ENCODE results near the gene AK2. TPM values are rescaled to one million over a fixed set of nuclear protein-coding genes. Genes with fewer than 3 reads are reported as not detected.

The AK2 gene
- total and polyA plus RNA-seq, 2 donors (not counting 1 experiment from before 2014, with no cell fraction given), result 62.6 to 141 TPM

- H3K79me2 ChIP-seq (ENCODE audit: control insufficient read depth, insufficient read depth, low read length), result no peaks in the 10 kb centered on the region
- no peak overlapping the region for H3K27ac ChIP-seq (ENCODE audit: insufficient read depth, low read length)
- peak in 1 of 2 donors; percentile 79 for DNase-seq (ENCODE audit: low read depth in 2 of 2)
- H3K9me3 ChIP-seq (ENCODE audit: control insufficient read depth, insufficient read depth, low read depth, low read length), result no peaks in the 10 kb centered on the region
- H3K9ac ChIP-seq (ENCODE audit: insufficient read depth, low read length), result no peak overlapping the region
- H3K4me3 ChIP-seq (replicated peaks in 1 of 4; ENCODE audit: control extremely low read depth in 1 of 4, insufficient read depth in 1 of 4, low read depth in 3 of 4, low read length in 4 of 4), result no peak overlapping the region
- H2AFZ ChIP-seq (ENCODE audit: low read length), result no peak overlapping the region
- no peaks in the 10 kb centered on the region for H4K20me1 ChIP-seq (ENCODE audit: control insufficient read depth, extremely low read depth, insufficient read depth, low read length)
- TF ChIP-seq EZH2 (IDR thresholded peaks at IDR 0.05; ENCODE audit: low read length, missing control alignments) (no peak), CTCF (conservative IDR thresholded peaks at IDR 0.05 in 1 of 2, IDR thresholded peaks at IDR 0.05 in 1 of 2; ENCODE audit: low read depth in 1 of 2, low read length in 2 of 2) (no peak)
- no peaks in the 10 kb centered on the region for H3K27me3 ChIP-seq (ENCODE audit: control insufficient read depth, insufficient read depth, low read length)
- H3K36me3 ChIP-seq (ENCODE audit: control insufficient read depth, insufficient read depth, low read length), result no peaks in the 10 kb centered on the region
- no peak overlapping the region for H3K4me2 ChIP-seq (ENCODE audit: extremely low read depth, insufficient read depth, low read length)
- peaks cover 2% of the 10 kb centered on the region for H3K4me1 ChIP-seq (ENCODE audit: control insufficient read depth, extremely low read depth, insufficient read depth, low read length)
Measured at GRCh38 chr1:33049371-33049770, 12.7 kb upstream of the AK2 start.

GRCh38 chr1:33048426-33048825 is 11.7 kb upstream of the AK2 start:
- Histone ChIP-seq H3K4me2 (ENCODE audit: extremely low read depth, insufficient read depth, low read length) (no peak overlapping the region), H2AFZ (ENCODE audit: low read length) (no peak overlapping the region), H3K9ac (ENCODE audit: insufficient read depth, low read length) (no peak overlapping the region), H3K9me3 (ENCODE audit: control insufficient read depth, insufficient read depth, low read depth, low read length) (no peaks in the 10 kb centered on the region), H3K27ac (ENCODE audit: insufficient read depth, low read length) (no peak overlapping the region), H4K20me1 (ENCODE audit: control insufficient read depth, extremely low read depth, insufficient read depth, low read length) (no peaks in the 10 kb centered on the region), H3K4me1 (ENCODE audit: control insufficient read depth, extremely low read depth, insufficient read depth, low read length) (peaks cover 2% of the 10 kb centered on the region), H3K79me2 (ENCODE audit: control insufficient read depth, insufficient read depth, low read length) (no peaks in the 10 kb centered on the region), H3K36me3 (ENCODE audit: control insufficient read depth, insufficient read depth, low read length) (no peaks in the 10 kb centered on the region), H3K4me3 (replicated peaks in 1 of 4; ENCODE audit: control extremely low read depth in 1 of 4, insufficient read depth in 1 of 4, low read depth in 3 of 4, low read length in 4 of 4) (no peak overlapping the region), H3K27me3 (ENCODE audit: control insufficient read depth, insufficient read depth, low read length) (no peaks in the 10 kb centered on the region)
- TF ChIP-seq CTCF (conservative IDR thresholded peaks at IDR 0.05 in 1 of 2, IDR thresholded peaks at IDR 0.05 in 1 of 2; ENCODE audit: low read depth in 1 of 2, low read length in 2 of 2) (no peak), EZH2 (IDR thresholded peaks at IDR 0.05; ENCODE audit: low read length, missing control alignments) (no peak)
- DNase-seq (ENCODE audit: low read depth in 2 of 2), result no peak

- H3K9ac ChIP-seq (ENCODE audit: insufficient read depth, low read length), result no peak overlapping the region
- no peaks in the 10 kb centered on the region for H3K79me2 ChIP-seq (ENCODE audit: control insufficient read depth, insufficient read depth, low read length)
- H3K4me2 ChIP-seq (ENCODE audit: extremely low read depth, insufficient read depth, low read length), result no peak overlapping the region
- no peaks in the 10 kb centered on the region for H3K36me3 ChIP-seq (ENCODE audit: control insufficient read depth, insufficient read depth, low read length)
- no peaks in the 10 kb centered on the region for H3K9me3 ChIP-seq (ENCODE audit: control insufficient read depth, insufficient read depth, low read depth, low read length)
- TF ChIP-seq EZH2 (IDR thresholded peaks at IDR 0.05; ENCODE audit: low read length, missing control alignments) (no peak), CTCF (conservative IDR thresholded peaks at IDR 0.05 in 1 of 2, IDR thresholded peaks at IDR 0.05 in 1 of 2; ENCODE audit: low read depth in 1 of 2, low read length in 2 of 2) (no peak)
- H3K4me3 ChIP-seq (replicated peaks in 1 of 4; ENCODE audit: control extremely low read depth in 1 of 4, insufficient read depth in 1 of 4, low read depth in 3 of 4, low read length in 4 of 4), result no peak overlapping the region
- H2AFZ ChIP-seq (ENCODE audit: low read length), result no peak overlapping the region
- peak; percentile 51 to 53 for DNase-seq (ENCODE audit: low read depth in 2 of 2)
- H3K4me1 ChIP-seq (ENCODE audit: control insufficient read depth, extremely low read depth, insufficient read depth, low read length), result peaks cover 2% of the 10 kb centered on the region
- H3K27ac ChIP-seq (ENCODE audit: insufficient read depth, low read length), result no peak overlapping the region
- H4K20me1 ChIP-seq (ENCODE audit: control insufficient read depth, extremely low read depth, insufficient read depth, low read length), result no peaks in the 10 kb centered on the region
- H3K27me3 ChIP-seq (ENCODE audit: control insufficient read depth, insufficient read depth, low read length), result no peaks in the 10 kb centered on the region
Measured at GRCh38 chr1:33047839-33048305, 11.2 kb upstream of the AK2 start.

All from fibroblast of lung (primary cell).